Astrocyte of the hippocampus (primary cell): Measurements from ENCODE around the gene NTNG1.

Source experiments
- DNase-seq: peaks from one replicate; pipeline ENCODE4 v3.0.0; 2011; ENCODE audit warnings: low read depth, low spot score

NTNG1 gene

DNA sequence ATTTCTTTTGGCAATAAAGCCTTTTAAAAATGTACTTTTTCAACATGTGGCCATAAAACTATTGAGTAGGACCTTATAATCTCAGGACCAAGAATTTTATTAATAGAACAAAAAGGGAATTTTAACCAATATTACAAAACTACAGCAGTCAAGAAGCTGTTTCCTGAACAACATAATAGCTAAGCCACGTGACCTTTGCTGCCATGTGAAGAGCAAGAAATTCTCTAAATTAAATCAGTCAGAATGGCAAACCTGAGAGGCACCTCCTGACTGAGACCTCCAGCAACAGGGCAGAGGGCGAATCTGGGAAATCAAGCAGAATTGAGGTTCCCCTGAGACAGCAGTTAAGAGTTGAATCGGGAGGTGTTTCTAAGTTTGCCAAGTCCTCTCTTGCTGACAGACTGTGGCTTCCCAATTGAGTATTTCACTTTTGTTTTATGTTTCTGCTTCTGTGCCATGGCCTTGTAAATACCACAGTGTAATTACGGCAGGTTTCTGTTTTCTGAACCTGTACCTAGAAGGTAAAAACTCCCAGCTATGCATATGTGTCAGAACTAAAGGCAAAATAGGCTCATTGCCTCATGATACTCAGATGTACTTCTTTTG is 358.4 kb downstream of the NTNG1 start:
- no peak for DNase-seq

DNA sequence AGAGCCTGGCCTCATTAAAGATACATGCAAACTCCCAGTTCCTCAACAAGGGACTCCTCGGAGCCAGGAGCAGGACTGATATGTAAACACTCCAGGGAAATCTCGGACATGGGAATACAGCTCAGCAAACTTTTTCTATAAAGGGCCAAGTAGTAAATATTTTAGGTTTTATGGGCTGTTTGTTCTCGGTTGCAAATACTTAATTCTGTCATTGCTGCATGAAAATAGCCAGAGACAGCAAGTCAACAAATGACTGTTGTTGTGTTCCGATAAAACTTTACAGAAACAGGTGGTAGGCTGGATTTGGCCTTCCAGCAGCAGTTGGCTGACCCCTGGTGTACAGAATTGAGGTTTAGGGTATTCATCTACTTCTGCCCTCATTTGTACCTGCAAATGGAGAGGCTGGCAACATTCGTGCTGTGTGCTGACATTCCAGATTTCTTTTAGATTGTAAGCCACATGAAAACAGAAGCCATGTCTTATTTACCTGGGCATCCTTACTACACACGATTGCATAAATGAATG is 360.3 kb downstream of the NTNG1 start:
- DNase-seq = no peak

DNA sequence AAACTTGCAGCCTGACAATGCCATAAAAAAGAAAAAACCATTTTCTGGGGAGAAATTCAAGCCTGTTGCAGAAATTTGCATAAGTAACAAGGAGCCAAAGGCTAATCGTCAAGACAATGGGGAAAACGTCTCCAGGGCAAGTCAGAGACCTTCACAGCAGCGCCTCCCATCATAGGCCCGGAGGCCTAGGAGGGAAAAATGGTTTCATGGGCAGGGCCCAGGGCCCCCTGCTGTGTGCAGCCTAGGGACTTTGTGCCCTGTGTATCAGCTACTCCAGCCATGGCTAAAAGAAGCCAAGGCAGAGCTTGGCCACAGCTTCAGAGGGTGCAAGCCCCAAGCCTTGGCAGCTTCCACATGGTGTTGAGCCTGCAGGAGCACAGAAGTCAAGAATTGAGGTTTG is 369.5 kb downstream of the NTNG1 start:
- DNase-seq = no peak

DNA sequence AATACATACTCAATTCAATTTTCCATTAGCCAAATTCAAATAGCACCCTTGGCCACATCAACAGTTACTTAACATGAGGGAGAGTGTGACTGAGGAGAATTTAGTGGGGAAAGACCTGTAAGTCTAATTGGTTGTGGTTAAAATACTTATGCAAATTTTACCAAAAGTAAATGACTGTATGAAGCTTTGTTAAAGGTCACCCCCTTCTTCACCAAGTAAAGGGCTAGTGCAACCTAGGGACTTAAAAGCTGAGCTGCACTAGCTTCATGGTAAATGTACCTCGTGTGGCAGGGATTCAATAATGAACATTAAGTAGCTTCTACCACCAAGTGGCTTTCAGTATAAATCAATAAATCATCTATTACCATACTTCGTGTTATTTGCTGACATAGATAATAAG is 372.0 kb downstream of the NTNG1 start:
- no peak for DNase-seq

DNA sequence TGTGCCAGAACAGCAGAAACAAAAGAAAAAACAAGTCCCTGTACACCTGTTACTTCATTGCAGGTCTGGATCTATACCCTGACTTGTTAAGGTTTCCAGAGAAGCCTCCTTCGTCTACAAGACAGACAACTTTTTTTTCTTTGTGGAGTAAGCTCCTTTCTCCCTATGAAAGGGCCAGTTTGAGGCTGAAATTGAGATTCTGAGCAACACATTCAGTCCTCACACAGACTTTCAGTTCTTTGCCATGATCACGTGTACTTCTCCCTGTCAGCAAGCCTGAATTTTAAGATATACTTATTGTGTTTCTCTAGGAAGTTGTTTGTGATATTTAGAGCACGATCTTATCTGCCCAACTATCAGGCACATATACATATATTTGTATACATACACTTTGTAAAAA is 374.0 kb downstream of the NTNG1 start:
- DNase-seq = no peak

DNA sequence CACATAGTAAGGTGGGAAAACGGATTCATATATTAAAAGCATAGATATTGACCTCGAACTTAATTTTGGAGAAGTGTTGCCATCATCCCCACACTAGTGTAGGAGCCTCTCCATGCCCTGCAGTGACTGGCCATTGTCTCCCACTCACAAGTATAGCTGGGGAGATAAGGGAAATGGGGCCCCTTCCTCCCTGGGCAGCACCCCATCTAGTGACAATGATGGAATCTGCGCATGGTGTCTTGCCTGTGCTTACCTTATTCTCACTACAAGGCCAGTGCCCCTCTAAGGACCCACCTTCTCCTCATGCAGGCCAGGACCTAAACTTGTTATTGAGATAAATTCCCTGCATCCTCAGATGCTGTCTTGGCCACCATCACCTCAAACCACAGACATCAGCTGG is 374.9 kb downstream of the NTNG1 start:
- no peak for DNase-seq

DNA sequence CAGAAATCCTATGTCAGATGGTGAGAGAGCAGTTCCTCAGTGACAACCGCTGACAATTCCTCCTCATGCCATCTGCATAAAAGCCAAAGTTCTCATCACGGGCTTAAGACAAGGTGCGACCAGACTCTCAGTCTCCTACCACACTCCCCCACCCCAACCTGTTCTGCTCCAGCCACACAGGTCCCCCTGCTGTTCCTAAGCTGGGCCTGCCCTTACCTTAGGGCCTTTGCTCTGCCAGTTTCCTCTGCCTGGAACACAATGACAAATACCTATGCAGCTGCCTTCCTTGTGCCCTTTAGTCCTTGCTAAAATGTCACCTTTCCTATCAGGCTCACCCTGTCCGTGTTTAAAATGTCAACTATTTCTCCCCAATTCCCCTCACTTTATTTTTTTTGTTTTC is 382.2 kb downstream of the NTNG1 start:
- no peak for DNase-seq

DNA sequence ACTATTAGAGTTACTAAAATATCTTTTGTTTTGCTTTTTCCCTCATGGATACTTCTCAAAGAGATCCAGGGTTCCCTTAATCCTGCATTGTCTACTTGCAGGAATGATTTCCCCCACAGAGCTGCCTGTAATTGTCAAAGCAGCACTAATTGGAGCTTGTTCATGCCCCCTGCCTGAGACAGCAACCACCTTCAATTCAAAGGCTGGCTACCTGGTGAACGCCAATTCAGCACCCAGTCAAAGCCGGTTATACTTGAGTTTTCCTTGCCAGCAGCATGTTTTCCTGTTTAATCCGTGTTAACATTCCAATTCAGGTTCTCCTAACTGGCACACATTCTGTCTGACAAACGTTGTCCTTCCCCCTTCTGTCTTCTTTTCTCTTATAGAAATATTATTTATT is 382.9 kb downstream of the NTNG1 start:
- peak; percentile 7 for DNase-seq

DNA sequence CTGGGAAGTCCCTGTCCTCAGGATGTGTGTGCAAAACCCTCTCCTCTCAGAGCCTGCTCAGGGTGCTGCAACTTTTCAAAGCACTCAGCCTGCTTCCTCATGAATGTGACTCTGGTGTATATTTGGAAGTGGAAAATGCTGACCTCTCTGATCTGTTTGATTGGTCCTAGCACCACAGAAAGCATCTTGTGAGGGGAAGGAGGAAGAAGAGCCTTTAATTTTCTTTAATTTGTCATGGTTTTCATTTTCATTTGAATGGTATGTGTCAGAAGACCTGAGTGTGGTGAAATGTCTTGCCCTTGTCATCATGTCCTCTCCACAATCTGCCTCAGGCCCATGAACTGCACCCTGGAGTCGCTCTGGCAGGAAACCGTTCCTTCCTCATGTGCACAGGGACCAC is 383.5 kb downstream of the NTNG1 start:
- no peak for DNase-seq

DNA sequence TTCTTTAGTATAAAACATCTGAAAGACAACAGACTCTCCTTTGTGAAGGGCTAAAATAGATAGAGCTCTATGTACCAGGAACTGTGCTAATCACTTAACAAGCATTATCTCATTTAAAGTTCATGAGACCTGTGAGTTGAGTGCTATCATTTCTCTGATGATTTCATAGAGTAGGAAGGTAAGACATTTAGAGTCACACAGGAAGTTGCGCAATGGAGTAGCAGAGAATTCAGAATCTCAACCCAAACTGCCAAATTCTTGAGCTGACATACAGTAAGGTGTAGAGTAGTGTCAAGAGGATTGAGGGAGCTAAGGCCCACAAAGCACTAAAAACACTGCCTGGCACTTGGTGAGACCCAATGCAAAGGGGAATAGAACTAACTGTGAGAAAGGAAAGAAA is 384.3 kb downstream of the NTNG1 start:
- DNase-seq = no peak

DNA sequence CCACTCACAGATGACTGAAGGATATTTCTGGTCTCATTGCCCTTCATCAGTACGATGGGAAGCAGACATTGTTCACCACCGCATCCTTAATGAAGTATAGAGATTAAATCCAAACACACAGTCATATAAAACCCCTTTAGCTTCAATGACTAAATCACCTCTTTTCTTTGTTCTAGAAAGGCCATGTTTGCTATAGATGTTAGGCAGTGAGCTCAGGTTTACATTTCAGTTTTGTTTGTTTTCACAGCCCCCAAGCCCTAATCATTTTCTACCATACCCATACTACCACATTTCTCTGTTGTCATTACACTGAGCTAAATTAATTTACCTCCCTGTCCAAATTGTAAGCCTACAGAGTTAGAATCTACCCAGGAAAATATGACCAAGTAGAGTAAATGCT is 385.1 kb downstream of the NTNG1 start:
- no peak for DNase-seq

DNA sequence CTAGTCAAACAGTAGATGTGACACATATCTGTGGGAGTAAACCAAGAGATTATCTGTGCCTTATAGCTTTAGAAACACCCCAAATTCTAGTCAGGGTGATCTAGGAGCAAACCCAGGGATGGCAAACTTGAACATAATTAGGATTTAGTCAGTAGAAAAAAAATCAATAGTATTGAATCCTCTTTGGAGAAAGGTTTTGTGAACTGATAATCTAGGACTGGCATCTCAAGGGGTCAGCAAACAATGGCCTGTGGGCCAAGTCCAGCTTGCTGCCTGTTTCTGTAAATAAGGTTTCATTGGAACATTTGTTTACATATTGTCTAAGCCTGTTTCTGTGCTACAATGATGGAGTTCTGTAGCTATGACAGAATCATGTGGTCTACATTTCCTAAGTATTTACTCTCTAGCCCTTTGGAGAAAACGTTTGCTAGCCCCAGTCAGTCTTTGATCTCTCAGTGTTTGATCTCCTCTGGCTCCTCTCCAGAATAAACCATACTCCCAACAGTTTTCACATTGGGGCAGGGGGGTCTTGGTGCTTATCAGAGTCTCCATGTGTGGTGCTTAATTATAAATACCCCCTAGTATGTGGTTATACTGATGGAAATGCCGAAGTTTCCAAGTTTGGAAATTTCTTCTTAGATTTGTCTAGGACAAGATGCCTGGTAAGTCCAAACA is 385.8 kb downstream of the NTNG1 start:
- DNase-seq = peak; percentile 32

DNA sequence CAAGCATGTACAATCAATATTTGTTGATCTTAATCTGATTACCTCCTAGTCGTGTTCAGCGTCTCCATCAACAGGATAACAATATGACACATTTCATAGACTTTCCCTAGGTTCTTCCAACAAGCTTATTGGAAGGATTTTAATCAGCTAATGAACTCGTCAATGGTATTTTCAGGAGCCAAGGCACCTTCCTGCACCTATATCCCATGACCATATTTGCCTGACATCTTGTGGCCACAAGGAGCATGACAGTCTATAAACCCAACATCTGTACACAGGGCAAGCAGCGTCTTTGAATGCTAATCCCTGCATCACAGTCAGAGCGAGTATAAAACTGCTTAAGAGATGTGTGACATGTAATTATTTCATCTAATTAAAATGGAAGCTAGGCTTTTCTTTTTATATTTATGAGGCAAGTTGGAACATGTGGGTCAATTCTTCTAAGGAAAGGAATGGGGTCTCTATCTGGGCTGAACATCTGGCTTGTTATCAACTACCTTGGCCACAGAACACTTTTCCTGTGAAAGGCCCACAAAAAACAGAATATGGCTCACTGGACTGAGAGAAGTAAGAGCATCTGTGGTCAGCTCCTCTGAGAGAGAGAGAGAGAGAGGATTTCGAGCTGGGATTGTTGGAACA is 388.8 kb downstream of the NTNG1 start:
- DNase-seq = peak; percentile 84

DNA sequence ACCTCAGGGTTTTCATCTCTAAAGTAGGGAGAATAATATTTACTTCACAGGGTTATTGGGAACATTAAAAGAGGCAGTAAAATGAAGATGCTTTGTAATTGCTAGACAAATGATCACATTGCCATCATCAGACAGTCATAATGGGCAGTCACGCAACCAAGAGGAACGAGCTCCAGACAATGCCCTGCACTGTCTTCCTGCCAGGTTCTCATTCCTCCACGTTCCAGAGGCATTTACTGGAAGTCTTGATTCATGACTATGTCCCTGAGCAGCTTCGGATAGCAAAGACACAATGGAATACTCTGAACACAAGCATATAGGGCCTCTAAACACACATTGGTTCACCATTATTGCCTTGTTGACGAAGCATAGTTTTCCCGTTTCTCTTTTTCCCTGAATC is 389.7 kb downstream of the NTNG1 start:
- DNase-seq = peak; percentile 83

DNA sequence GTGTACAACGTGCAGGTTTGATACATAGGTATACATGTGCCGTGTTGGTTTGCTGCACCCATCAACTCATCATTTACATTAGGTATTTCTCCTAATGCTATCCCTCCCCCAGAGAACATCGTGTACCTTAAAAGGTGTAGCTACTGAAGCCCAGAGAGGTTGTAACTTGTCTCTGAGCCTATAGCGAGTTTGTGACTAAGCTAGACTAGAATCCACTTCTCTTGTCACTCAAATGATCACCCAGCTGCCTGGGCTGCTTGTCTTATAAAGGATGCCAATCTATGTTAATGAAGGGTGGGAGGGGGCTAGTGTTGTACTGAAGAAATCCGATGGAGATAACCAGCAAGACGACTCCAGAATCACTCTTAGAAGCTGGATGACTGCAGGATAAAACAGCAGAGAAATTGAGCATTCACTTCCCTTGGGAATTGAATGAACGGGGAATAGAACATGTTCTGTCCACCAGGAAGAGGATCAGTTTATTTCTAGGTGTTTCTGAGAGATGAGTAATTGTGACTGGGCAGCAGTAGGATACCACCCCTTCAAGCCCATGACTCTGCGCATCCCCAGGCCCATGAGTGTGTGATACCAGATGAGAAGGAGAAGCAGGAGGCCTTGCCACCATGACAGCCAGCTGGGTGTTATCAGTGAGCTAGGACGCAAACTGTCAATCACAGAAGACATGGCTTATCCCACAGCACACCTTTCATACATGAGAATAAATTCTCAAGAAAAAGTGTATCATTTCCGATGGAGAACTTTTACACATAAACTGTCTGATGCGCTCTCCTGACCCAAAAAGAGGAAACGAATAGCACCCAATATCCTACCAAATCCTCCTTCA is 390.4 kb downstream of the NTNG1 start:
- DNase-seq = no peak

DNA sequence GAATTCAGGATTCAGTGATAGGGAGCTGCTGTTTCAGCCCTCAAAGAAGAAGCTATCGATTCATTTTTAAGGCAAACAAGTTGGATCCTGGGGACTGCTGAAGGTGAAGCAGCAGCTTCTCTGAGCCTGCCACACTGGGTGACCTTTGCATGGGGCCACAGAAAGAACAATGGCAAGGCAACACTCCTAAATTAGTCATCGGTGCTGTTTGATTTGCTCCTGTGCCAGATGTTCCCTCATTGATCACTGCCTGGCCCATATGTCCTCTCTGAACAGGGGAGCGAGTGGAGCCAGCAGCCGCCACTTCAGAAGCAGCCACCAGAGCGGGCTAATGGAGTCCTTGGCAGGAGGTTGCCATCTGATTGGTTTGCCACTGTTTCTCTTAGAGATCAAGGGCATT is 391.5 kb downstream of the NTNG1 start:
- no peak for DNase-seq
